ENCODE data around the gene DAG1. TPM values are rescaled to one million over a fixed set of nuclear protein-coding genes. Genes with fewer than 3 reads are reported as not detected.

Gene DAG1
- total RNA-seq, 2 donors from 2014 or later = 145 to 176 TPM

GRCh38 chr3:49509028-49509561, 39.0 kb downstream of the DAG1 start:
- Mint-ChIP-seq H3K27ac (peak overlapping the region; percentile 39), H3K4me3 (no peak overlapping the region), H3K27me3 (ENCODE audit: insufficient read depth) (no peaks in the 10 kb centered on the region), H3K4me1 (peaks cover 11% of the 10 kb centered on the region), H3K36me3 (ENCODE audit: low read depth) (peaks cover 28% of the 10 kb centered on the region), H3K9me3 (no peaks in the 10 kb centered on the region)
- H3K27me3 ChIP-seq (ENCODE audit: control insufficient read depth, insufficient read depth, low read length, poor library complexity, severe bottlenecking) = no peaks in the 10 kb centered on the region
- no peak overlapping the region for H3K27ac ChIP-seq (ENCODE audit: low read depth, low read length)
- H3K9ac ChIP-seq (ENCODE audit: extremely low read depth, low read length, poor library complexity, severe bottlenecking) = no peak overlapping the region
- no peak overlapping the region for H3K4me3 ChIP-seq (ENCODE audit: low read length)
- H3K9me3 ChIP-seq (ENCODE audit: control insufficient read depth, low read length) = peaks cover 5% of the 10 kb centered on the region
- peaks cover 9% of the 10 kb centered on the region for H3K4me1 ChIP-seq (ENCODE audit: control insufficient read depth, insufficient read depth, low read length)
- DNase-seq = no peak
- TF ChIP-seq CTCF (conservative IDR thresholded peaks at IDR 0.05) = no peak
- WGBS, 2 experiments (ENCODE audit: insufficient coverage in 1 of 2, insufficient read length in 1 of 2) = 44 to 46% methylated on average over 2 of the region's 2 CpGs
- H3K36me3 ChIP-seq (ENCODE audit: control insufficient read depth, insufficient read depth, low read length) = peaks cover 30% of the 10 kb centered on the region

GRCh38 chr3:49511639-49512038, 41.6 kb downstream of the DAG1 start:
- Histone ChIP-seq H3K27me3 (ENCODE audit: control insufficient read depth, insufficient read depth, low read length, poor library complexity, severe bottlenecking) (no peaks in the 10 kb centered on the region), H3K36me3 (ENCODE audit: control insufficient read depth, insufficient read depth, low read length) (peaks cover 54% of the 10 kb centered on the region), H3K4me3 (ENCODE audit: low read length) (no peak overlapping the region), H3K9me3 (ENCODE audit: control insufficient read depth, low read length) (peaks cover 5% of the 10 kb centered on the region), H3K9ac (ENCODE audit: extremely low read depth, low read length, poor library complexity, severe bottlenecking) (no peak overlapping the region), H3K4me1 (ENCODE audit: control insufficient read depth, insufficient read depth, low read length) (peaks cover 9% of the 10 kb centered on the region), H3K27ac (ENCODE audit: low read depth, low read length) (no peak overlapping the region)
- Mint-ChIP-seq H3K4me3 (no peak overlapping the region), H3K9me3 (no peaks in the 10 kb centered on the region), H3K36me3 (ENCODE audit: low read depth) (peaks cover 50% of the 10 kb centered on the region), H3K4me1 (peaks cover 11% of the 10 kb centered on the region), H3K27me3 (ENCODE audit: insufficient read depth) (no peaks in the 10 kb centered on the region), H3K27ac (no peak overlapping the region)
- no peak for DNase-seq
- 83 to 100% methylated on average over 1 to 2 of the region's 2 CpGs for WGBS, 2 experiments (ENCODE audit: insufficient coverage in 1 of 2, insufficient read length in 1 of 2)
- no peak for TF ChIP-seq CTCF (conservative IDR thresholded peaks at IDR 0.05)

- no peak for TF ChIP-seq CTCF (conservative IDR thresholded peaks at IDR 0.05)
- Histone ChIP-seq H3K36me3 (ENCODE audit: control insufficient read depth, insufficient read depth, low read length) (peaks cover 63% of the 10 kb centered on the region), H3K9me3 (ENCODE audit: control insufficient read depth, low read length) (peaks cover 5% of the 10 kb centered on the region), H3K9ac (ENCODE audit: extremely low read depth, low read length, poor library complexity, severe bottlenecking) (no peak overlapping the region), H3K27ac (ENCODE audit: low read depth, low read length) (no peak overlapping the region), H3K27me3 (ENCODE audit: control insufficient read depth, insufficient read depth, low read length, poor library complexity, severe bottlenecking) (no peaks in the 10 kb centered on the region), H3K4me1 (ENCODE audit: control insufficient read depth, insufficient read depth, low read length) (peaks cover 9% of the 10 kb centered on the region), H3K4me3 (ENCODE audit: low read length) (no peak overlapping the region)
- Mint-ChIP-seq H3K36me3 (ENCODE audit: low read depth) (peaks cover 58% of the 10 kb centered on the region), H3K4me3 (no peak overlapping the region), H3K27ac (peak overlapping the region; percentile 90), H3K27me3 (ENCODE audit: insufficient read depth) (no peaks in the 10 kb centered on the region), H3K9me3 (no peaks in the 10 kb centered on the region), H3K4me1 (peaks cover 11% of the 10 kb centered on the region)
- no peak for DNase-seq
- WGBS, 2 experiments (ENCODE audit: insufficient coverage in 1 of 2, insufficient read length in 1 of 2) = 100% methylated on average over 1 of the region's 1 CpG; no CpG with 5 or more reads in 1 of the 2 experiments
These were observed 42.8 kb downstream of the DAG1 start for GRCh38 chr3:49512781-49513355.
